Measurements from ENCODE around the gene UBE3B. TPM values are rescaled to one million over a fixed set of nuclear protein-coding genes. Genes with fewer than 3 reads are reported as not detected.

Gene UBE3B
- total RNA-seq, 1 experiment from 2014 or later: 13.0 TPM

DNA sequence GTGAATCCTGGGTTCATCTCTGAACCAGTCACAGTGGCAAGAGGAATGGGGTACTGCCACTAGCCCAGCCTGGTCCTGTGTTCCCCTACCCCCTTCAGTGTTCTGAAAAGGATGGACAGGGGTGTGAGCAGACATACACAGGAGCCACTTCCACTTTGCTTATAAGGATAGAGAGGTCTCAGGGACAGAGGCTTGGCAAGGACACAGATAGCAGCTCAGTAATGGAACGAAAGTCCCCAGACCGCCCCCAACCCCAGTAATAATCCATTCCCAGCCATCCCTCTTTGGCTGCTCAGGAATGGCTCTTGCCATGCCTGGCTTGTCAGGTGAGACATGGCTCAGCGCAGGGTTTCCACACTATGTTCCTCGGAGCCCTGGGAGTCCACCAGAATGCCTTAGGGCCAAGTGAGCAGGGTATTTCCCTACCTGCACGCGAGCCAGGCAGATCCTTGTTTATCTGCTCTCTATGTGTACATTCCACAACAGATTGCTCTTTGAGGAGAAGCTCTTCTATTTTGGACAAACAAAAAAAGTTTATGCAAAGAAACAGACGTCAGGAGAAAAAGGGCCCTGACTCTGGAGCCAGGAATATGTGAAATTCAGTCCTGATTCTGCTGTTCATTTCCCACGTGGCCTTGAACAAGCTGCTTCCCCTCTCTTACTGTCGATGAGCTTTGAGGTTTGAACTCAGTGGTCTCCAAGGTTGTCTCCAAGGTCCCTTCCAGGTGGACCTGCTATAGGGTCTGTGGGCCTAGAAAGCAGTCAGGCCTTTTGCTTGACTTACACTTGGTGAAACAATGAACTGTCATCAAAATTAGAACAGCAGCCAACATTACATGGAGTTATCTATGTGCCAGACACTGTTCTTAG is 10.0 kb downstream of the UBE3B start:
- no peak for DNase-seq (ENCODE audit: low read depth)
- in situ Hi-C loops (cut with HindIII; ENCODE audit: low pct_unique_long_range_greater_than_20kb, low sequenced_read_pairs): no loop called here

DNA sequence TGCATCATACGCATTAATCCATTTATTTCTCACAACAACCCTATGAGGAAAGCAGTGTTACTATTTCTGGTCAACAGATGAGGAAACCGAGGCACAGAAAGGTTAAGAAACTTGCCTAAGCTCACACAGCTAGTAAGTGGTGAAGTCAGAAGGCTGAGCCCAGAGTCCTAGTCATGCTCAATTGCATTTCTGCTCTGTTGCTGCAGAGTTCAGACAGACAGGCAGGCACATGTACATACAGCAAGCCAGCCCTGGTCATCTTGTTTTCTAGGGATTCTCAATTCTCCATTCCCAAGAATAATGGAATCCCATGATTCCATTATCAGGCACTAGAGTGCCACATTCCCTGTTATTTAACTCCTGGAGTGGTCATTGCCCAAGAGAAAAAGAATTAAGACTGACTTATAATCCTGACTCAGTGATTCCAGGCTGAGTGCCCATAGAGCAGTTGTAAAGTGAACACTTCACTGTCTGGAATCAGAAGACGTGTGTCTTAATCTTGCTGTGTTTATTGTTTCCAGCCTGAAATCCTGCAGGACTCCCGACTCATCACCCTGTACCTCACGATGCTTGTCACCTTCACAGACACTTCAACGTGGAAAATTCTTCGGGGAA is 10.7 kb downstream of the UBE3B start:
- no peak for DNase-seq (ENCODE audit: low read depth)
- in situ Hi-C loops (cut with HindIII; ENCODE audit: low pct_unique_long_range_greater_than_20kb, low sequenced_read_pairs): no loop called here

DNA sequence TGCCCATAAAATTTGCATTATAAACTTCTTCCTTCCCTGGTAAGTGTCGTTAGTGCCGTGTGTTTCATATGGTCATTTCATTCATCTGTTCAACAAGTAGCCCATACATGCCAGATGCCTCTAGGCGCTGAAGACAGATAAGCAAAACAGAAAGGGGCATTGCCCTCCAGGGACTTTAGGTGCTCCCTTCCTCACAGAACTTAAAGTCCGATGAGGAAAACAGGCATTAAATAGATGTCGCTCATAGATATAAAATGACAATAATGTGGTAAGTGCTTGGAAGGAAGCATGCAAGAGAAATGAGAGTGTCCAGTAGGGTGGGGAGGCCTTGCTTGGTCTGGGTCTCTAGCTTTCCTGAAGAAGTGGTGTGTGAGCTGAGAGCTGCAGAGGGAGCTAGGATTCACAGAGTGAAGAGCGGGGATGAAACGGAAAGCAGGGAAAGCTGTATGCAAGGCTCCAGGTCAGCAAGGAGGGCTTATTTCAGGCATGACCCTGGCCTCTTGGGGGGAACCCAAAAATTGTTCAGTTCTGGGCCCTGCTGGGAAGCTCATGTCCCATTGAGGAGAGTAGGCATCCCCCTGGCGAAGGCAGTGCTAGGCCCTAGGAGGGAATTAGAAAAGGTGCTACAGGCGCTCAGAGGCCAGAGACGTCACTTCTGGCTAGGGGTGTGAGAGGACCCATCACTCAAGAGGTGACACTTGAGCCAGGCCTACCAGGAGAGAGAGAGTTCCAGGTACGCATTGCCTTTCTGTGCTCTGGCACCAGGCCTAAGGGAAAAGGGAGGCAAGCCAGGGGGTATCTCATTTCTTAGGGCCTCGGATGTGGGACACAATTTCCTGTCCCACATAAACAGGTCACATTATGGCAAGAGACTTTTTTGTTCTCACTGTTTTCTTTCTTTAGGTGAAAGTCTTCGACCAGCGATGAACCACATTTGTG is 11.9 kb downstream of the UBE3B start:
- DNase-seq (ENCODE audit: low read depth): no peak
- in situ Hi-C loops (cut with HindIII; ENCODE audit: low pct_unique_long_range_greater_than_20kb, low sequenced_read_pairs): no loop called here

DNA sequence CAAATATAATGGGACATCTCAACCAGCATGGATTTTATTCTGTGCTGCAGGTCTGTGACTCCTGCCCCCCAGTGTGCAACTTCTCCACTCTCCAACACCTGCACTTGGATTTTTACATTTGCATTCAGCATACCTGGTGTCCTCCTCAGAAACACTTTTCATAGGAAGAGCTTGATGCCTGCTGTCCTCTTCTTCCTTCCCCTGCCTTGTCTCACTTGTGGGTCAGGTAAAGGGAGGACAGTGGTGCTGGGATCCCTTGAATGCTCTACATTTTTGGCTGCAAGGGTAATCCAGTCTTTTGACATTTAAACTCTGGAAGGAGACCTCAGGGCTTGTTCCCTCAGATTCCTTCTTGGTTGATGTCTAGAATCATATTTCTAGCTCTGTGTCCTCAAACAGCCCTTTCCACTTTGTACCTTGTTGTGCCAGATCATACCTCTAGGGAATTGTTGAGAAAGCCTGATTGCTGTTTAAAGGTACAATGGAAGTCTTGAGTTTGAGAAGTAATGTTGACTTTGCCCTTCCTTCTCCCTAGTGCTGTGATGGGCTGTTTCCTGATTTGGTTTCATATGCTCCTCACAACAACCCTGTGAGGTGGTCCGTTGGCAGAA is 12.6 kb downstream of the UBE3B start:
- in situ Hi-C loops (cut with HindIII; ENCODE audit: low pct_unique_long_range_greater_than_20kb, low sequenced_read_pairs): no loop called here
- no peak for DNase-seq (ENCODE audit: low read depth)

DNA sequence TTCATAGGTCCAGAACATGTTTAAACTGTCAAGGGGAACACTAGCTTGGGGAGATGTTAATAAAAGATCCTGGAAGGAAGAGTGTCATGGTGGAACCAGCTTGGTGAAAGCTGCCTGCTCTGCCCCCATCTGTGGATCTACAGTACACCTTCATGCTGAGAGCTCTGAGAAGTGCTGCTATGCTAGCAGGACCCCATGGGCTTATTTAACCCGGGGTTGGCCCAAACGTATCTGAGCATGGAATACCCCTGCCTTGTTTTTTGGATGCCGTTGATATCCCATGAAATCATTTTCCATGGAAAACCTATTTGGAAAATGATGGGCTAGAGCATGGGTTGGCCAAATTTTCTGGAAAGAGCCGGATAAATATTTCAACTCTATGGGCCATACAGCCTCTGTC is 14.2 kb downstream of the UBE3B start:
- in situ Hi-C loops (cut with HindIII; ENCODE audit: low pct_unique_long_range_greater_than_20kb, low sequenced_read_pairs): no loop called here
- DNase-seq (ENCODE audit: low read depth): no peak

DNA sequence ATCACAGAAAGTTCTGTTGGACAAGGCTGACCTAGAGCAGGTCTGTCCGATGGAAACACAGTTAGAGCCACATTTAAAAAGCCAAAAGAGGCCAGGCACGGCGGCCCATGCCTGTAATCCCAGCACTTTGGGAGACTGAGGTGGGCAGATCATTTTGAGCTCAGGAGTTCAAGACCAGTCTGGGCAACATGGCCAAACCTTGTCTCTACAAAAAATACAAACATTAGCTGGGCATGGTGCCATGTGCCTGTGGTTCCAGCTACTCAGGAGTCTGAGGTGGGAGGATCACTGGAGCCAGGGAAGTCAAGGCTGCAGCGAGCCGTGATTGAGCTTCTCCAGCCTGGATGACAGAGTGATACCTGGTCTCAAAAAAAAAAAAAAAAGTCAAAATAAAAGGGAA is 14.9 kb downstream of the UBE3B start:
- no peak for DNase-seq (ENCODE audit: low read depth)
- in situ Hi-C loops (cut with HindIII; ENCODE audit: low pct_unique_long_range_greater_than_20kb, low sequenced_read_pairs): no loop called here

DNA sequence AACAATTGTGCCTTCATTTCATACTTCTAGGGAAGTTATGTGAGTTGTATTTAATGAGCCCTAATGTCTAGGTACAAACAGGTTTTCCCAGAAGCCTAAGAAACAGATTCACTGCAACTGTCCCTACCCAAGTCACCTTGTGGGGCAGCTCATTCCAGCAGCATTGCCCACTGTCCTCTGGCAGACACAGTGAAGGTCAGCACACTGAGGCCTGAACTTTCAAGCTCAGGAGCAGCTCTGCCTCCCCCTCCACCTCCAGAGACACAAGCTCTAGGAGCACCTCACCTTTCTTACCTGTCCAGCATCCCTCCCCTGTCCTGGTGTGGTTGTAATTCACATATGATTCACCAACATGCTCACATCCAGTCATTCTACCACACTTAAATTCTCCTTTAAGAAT is 15.7 kb downstream of the UBE3B start:
- in situ Hi-C loops (cut with HindIII; ENCODE audit: low pct_unique_long_range_greater_than_20kb, low sequenced_read_pairs): no loop called here
- no peak for DNase-seq (ENCODE audit: low read depth)

DNA sequence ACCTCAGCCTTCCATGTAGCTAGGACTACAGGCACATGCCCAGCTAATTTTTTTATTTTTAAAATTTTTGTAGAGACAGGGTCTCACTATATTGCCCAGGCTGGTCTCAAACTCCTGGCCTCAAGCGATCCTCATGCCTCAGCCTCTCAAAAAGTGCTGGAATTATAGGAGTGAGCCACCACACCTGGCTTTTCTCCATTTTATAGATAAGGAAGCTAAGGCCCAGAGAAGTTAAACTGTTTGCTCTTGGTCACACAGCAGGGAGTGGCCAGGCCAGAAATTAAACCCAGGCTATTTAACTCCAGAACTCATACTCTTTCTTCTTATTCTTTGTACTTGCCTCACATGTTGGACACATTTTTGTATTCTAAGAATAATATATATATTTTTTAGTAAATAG is 16.5 kb downstream of the UBE3B start:
- DNase-seq (ENCODE audit: low read depth): no peak
- in situ Hi-C loops (cut with HindIII; ENCODE audit: low pct_unique_long_range_greater_than_20kb, low sequenced_read_pairs): no loop called here

DNA sequence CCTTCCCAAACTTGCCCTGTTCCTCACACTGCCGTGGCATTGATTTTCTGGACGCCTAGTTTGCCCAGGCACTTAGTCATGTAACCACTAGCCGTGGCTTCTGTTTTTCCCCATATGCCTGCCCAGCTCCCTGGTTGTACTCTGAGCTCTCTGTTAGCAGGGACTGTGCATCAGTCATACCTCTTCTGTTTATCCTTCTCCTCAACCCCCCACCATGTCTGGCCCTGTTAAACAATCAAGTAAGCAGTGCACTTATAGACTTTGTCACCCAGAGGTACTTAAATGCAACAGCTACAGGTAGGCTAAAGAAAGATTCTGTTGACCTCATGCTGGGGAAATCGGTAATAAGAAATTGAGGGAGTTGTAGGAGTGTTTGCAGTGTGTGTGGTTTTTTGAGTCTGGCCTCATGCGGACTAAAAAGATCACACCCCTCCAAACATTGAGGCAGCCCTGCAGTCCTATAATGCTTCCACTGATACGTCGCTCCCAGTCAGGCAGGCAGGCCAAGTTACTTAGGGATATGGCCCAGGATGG is 17.0 kb downstream of the UBE3B start:
- DNase-seq (ENCODE audit: low read depth): no peak
- in situ Hi-C loops (cut with HindIII; ENCODE audit: low pct_unique_long_range_greater_than_20kb, low sequenced_read_pairs): no loop called here

DNA sequence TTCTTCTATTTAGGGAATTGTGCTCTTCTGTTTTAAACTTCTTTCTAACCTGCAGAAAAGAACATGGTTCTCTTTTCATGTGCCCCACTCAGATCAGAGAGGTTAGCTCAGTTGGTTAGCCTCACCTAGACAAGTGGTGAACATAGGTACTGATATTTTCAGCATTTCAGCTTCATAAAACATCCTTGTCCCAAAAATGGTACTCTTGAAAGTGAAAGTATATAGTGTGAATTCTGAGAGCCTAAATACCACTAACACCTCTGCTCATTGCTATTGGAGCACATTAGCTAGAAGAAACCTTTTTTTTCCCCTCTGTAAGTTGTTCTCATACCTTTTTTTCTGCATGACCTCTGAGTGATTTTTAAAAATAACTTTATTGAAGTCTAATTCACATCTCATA is 17.6 kb downstream of the UBE3B start:
- DNase-seq (ENCODE audit: low read depth): no peak
- in situ Hi-C loops (cut with HindIII; ENCODE audit: low pct_unique_long_range_greater_than_20kb, low sequenced_read_pairs): no loop called here

DNA sequence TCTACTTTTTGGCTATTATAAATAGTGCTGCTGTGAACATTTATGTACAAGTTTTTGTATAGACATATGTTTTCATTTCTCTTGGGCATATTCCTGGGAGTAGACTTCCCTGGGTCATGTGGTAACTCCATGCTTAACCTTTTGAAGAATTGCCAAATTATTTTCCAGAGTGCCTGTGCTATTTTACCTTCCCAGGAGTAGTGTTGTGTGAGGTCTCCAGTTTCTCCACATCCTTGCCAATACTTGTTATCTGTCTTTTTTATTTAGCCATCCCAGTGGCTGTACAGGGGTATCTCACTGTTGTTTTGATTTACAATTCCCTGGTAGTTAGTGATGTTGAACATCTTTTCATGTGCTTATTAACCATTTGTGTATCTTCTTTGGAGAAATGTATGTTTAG is 18.9 kb downstream of the UBE3B start:
- in situ Hi-C loops (cut with HindIII; ENCODE audit: low pct_unique_long_range_greater_than_20kb, low sequenced_read_pairs): no loop called here
- DNase-seq (ENCODE audit: low read depth): no peak

DNA sequence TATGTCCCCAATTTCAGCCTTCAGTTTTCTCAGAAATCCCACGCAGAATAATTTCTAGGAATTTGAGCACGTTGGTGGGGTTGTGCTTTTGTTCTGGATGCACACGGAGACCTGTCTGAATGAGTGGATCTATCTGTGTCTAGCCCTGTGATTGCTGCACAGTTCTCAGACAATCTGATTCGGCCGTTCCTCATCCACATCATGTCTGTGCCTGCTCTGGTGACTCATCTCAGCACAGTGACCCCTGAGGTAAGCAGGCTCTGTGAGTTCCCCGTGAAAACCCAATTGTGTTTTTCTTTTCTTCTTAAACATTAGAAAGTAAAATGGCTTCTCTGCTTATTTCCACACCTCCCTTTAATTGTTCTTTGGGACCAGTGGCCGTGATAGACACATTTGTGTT is 20.2 kb downstream of the UBE3B start:
- in situ Hi-C loops (cut with HindIII; ENCODE audit: low pct_unique_long_range_greater_than_20kb, low sequenced_read_pairs): no loop called here
- DNase-seq (ENCODE audit: low read depth): no peak

DNA sequence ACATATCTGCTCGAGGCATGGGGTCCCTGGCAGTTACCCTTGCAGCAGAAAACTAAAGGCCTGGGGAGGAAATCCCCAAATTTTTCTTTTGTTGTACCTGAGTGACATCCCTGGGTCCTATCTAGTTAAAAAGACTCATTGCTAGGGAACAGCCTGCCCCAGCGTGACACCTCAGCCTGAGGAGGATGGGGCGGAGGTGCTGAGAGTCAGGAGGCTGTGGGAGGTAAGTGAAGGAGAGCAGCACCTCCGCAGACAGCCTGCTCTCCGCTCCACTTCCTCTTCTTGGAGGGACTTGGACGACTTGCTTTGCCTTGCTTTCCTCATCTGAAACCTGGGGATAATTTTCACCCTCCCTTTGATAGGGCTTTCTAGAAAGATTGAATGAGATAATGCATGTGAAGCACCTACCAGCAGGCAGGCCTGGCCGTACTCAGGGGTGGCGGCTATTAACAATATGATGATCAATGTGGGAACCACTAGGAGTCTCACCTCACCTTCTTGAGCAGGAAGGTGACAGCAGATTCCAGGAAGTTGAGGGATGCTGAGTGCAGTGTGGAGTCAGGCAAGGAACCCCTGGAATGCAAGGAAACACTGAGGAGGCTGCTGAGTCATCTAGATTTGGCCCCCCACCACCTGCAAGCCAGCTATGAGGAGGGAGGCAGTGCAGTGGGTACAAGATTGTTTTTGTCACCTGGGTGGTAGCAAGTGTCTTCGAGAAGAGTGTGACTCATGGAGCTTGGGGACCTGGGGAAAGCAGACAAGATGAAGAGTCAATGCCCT is 23.2 kb downstream of the UBE3B start:
- in situ Hi-C loops (cut with HindIII; ENCODE audit: low pct_unique_long_range_greater_than_20kb, low sequenced_read_pairs): no loop called here
- no peak for DNase-seq (ENCODE audit: low read depth)

DNA sequence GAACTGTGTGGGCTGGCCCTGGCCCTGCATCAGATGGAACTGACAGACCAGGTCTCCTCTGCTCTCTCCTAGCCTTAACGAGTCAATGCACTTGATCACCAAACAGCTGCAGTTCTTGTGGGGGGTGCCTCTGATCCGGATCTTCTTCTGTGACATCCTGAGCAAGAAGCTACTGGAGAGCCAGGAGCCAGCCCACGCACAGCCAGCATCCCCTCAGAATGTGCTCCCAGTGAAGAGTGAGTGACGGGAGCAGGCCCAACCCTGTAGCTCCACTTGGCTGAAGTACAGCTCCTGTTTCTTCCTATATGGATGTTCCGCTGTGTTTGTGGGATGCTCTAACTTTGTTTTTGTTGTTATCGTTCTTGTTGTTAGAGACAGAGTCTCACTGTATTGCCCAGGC is 23.9 kb downstream of the UBE3B start:
- in situ Hi-C loops (cut with HindIII; ENCODE audit: low pct_unique_long_range_greater_than_20kb, low sequenced_read_pairs): no loop called here
- no peak for DNase-seq (ENCODE audit: low read depth)

DNA sequence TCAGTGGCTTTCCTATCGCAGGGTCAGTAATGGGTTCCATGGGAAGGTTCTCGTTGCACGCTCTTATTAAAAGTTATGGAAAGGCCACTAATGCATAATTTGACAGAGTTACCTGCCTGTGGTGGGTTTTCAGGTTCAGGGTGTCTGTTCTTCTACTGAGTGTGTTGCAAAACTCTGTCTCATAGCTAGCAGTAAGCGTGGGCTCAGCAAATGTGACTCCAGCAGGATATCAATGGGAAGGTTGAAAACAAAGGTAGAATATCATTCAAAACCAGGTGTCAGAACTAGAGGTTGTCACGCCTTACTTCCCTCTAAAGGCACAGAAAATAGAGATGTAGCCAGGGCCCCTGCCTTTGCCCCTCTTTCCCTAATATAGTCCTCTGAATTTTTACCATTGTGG is 24.9 kb downstream of the UBE3B start:
- in situ Hi-C loops (cut with HindIII; ENCODE audit: low pct_unique_long_range_greater_than_20kb, low sequenced_read_pairs): no loop called here
- DNase-seq (ENCODE audit: low read depth): no peak

DNA sequence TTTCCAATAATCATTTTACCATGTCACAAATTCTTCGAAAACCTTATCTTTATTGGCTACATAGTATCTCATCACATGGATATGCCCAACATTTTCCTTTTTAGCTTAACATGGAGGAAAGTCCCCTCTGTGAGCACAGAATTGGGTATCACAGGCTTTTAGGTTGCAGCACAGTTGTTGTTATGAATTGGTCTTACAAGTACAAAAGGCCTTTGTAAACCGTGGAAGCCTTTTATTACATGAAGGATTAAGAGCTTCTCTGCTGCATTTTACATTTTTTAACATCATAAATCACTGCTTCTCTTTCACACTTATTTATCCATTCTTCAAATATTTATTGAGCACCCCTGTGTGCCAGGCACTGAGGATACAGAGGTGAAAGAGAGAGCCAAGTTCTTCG is 26.2 kb downstream of the UBE3B start:
- DNase-seq (ENCODE audit: low read depth): no peak
- in situ Hi-C loops (cut with HindIII; ENCODE audit: low pct_unique_long_range_greater_than_20kb, low sequenced_read_pairs): no loop called here

DNA sequence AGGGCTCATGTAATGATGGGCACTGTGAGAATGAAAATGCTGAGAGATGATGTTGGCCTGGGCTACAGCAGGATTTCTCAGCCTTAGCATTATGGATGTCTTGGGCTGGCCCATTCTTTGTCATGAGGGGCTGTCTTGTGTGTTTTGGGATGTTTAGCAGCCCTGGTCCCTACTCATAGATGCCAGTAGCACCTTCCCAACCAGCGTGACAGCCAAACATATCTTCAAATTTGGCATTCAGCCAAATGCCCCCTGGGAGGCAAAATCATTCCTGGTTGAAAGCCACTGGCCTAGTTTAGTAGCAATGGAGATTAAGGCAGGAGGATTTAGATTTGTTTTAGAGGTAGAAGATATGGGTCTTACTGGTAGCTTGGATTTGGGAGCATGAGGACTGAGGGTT is 26.6 kb downstream of the UBE3B start:
- no peak for DNase-seq (ENCODE audit: low read depth)
- in situ Hi-C loops (cut with HindIII; ENCODE audit: low pct_unique_long_range_greater_than_20kb, low sequenced_read_pairs): no loop called here

DNA sequence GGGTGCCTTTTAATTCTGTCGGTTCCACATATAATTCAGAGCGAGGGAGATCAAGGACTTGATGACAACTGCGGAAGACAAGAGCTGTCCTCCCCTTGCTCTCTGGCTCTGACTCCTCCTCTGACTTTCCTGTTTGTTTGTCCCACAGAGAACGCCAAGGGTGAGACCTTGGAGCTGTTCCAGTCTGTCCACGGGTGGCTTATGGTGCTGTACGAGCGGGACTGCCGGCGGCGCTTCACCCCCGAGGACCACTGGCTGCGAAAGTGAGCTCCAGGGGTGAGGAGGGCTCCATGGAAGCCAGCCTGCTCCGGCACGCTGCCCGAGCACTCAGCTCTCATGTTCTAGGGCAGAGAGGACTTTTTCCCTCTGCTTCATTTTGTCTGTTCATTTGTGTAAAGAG is 32.8 kb downstream of the UBE3B start:
- in situ Hi-C loops (cut with HindIII; ENCODE audit: low pct_unique_long_range_greater_than_20kb, low sequenced_read_pairs): no loop called here
- DNase-seq (ENCODE audit: low read depth): no peak
